HepG2 (cell line): ENCODE measurements around the gene TLR5. TPM values are rescaled to one million over a fixed set of nuclear protein-coding genes. Genes with fewer than 3 reads are reported as not detected.
A peak's percentile ranks its signal among the peaks of the same experiment; 100 is the strongest.

Experiments
- ASH2L ChIP-seq: fragments of 300-600, 200-600 bp; sonication (generic); IDR thresholded peaks from 2 replicates; pipeline ENCODE4 v1.7.0; 2017; ENCODE audit warnings: low read depth, mild to moderate bottlenecking, moderate library complexity, mixed read lengths, low read length; ENCODE audit not compliant: insufficient read length
- ATF1 ChIP-seq: IDR thresholded peaks from 2 replicates; pipeline ENCODE4 v1.6.1; 2016; ENCODE audit warnings: mild to moderate bottlenecking, control low read depth
- DNMT3B ChIP-seq: conservative IDR thresholded peaks from 2 replicates; pipeline ENCODE4 v1.6.1; 2016; ENCODE audit warnings: missing biosample characterization, control low read depth
- HBP1 ChIP-seq: IDR thresholded peaks from 2 replicates; pipeline ENCODE4 v1.6.1; 2016; ENCODE audit warnings: low read depth, control low read depth
- KLF9 ChIP-seq: IDR thresholded peaks from 2 replicates; pipeline ENCODE4 v1.6.1; 2016; ENCODE audit warnings: low read depth
- MXD4 ChIP-seq: IDR thresholded peaks from 2 replicates; pipeline ENCODE4 v1.6.1; 2016; ENCODE audit warnings: mild to moderate bottlenecking, missing biosample characterization, missing genetic modification reagents
- MYPOP ChIP-seq: sonication (generic); formaldehyde crosslinking; IDR thresholded peaks from 2 replicates; pipeline ENCODE4 v1.8.1; 2023; ENCODE audit warnings: mild to moderate bottlenecking, moderate library complexity, missing genetic modification reagents
- MZF1 ChIP-seq: sonication (generic); formaldehyde crosslinking; IDR thresholded peaks from 2 replicates; pipeline ENCODE4 v1.8.1; 2023; ENCODE audit warnings: mild to moderate bottlenecking, missing genetic modification reagents, borderline replicate concordance
- PAF1 ChIP-seq: IDR thresholded peaks from 2 replicates; pipeline ENCODE4 v1.6.1; 2016; ENCODE audit warnings: missing genetic modification reagents, missing compliant biosample characterization
- PLSCR1 ChIP-seq: sonication (generic); formaldehyde crosslinking; IDR thresholded peaks from 2 replicates; pipeline ENCODE4 v1.5.0; 2020; ENCODE audit warnings: missing genetic modification reagents, mild to moderate bottlenecking, borderline replicate concordance
- RFX1 ChIP-seq: fragments of 450-650 bp; IDR thresholded peaks from 2 replicates; pipeline ENCODE4 v1.6.1; 2017
- SRSF9 ChIP-seq: fragments of 200-400 bp; formaldehyde crosslinking; IDR thresholded peaks from 2 replicates; pipeline ENCODE4 v1.6.1; 2018; ENCODE audit warnings: borderline replicate concordance, mild to moderate bottlenecking, low read depth, low read length; ENCODE audit not compliant: insufficient read depth, poor library complexity, severe bottlenecking
- TAF15 ChIP-seq: fragments of 200-400 bp; formaldehyde crosslinking; IDR thresholded peaks from one replicate; pipeline ENCODE4 v1.6.1; 2018; ENCODE audit warnings: mild to moderate bottlenecking, low read depth, low read length; ENCODE audit not compliant: poor library complexity, severe bottlenecking
- THAP11 ChIP-seq: IDR thresholded peaks from 2 replicates; pipeline ENCODE4 v1.6.1; 2016; ENCODE audit warnings: missing biosample characterization, missing genetic modification reagents
- ZFP36L2 ChIP-seq: sonication (generic); formaldehyde crosslinking; IDR thresholded peaks from 2 replicates; pipeline ENCODE4 v1.4.0; 2020; ENCODE audit warnings: missing genetic modification reagents
- ZMYM4 ChIP-seq: sonication (generic); formaldehyde crosslinking; IDR thresholded peaks from 2 replicates; pipeline ENCODE4 v1.8.1; 2023; ENCODE audit warnings: mild to moderate bottlenecking, missing genetic modification reagents
- ZNF232 ChIP-seq: sonication (generic); formaldehyde crosslinking; IDR thresholded peaks from 2 replicates; pipeline ENCODE4 v1.4.0; 2020; ENCODE audit warnings: missing genetic modification reagents, borderline replicate concordance
- ZNF530 ChIP-seq: sonication (generic); formaldehyde crosslinking; IDR thresholded peaks from 2 replicates; pipeline ENCODE4 v1.5.0; 2020; ENCODE audit warnings: low read depth, mild to moderate bottlenecking, missing genetic modification reagents
- ZNF547 ChIP-seq: sonication (generic); formaldehyde crosslinking; IDR thresholded peaks from 2 replicates; pipeline ENCODE4 v1.5.1; 2020; ENCODE audit warnings: mild to moderate bottlenecking, missing genetic modification reagents
- ZNF580 ChIP-seq: IDR thresholded peaks from 2 replicates; pipeline ENCODE4 v1.6.1; 2016; ENCODE audit warnings: low read depth, borderline replicate concordance
- ZNF616 ChIP-seq: sonication (generic); formaldehyde crosslinking; IDR thresholded peaks from 2 replicates; pipeline ENCODE4 v1.5.0; 2020; ENCODE audit warnings: low read depth, mild to moderate bottlenecking, missing genetic modification reagents
- ZNF781 ChIP-seq: sonication (generic); formaldehyde crosslinking; IDR thresholded peaks from 2 replicates; pipeline ENCODE4 v1.5.1; 2020; ENCODE audit warnings: borderline replicate concordance, mild to moderate bottlenecking, missing genetic modification reagents; ENCODE audit errors: not compliant biosample characterization
- ZNF788 ChIP-seq: sonication (generic); formaldehyde crosslinking; IDR thresholded peaks from 2 replicates; pipeline ENCODE4 v1.5.0; 2020; ENCODE audit warnings: mild to moderate bottlenecking, missing genetic modification reagents, borderline replicate concordance
- ZNF800 ChIP-seq: sonication (generic); formaldehyde crosslinking; IDR thresholded peaks from 2 replicates; pipeline ENCODE4 v1.4.0; 2020; ENCODE audit warnings: missing genetic modification reagents
- ZSCAN25 ChIP-seq: sonication (generic); formaldehyde crosslinking; IDR thresholded peaks from 2 replicates; pipeline ENCODE4 v1.8.0; 2022; ENCODE audit warnings: mild to moderate bottlenecking, missing genetic modification reagents
- polyA plus RNA-seq, 8 experiments: library from polyadenylated mRNA; depleted of rRNA in 3 of 8; stranded (reverse) in 7 of 8; unstranded in 1 of 8; fragments of >200 nt; fragmentation: Illumina TruSeq in 4 of 8; extraction: Trizol in 4 of 8; gene quantifications; 2 replicates each; pipeline versions ENCODE4 v1.2.1 to v1.2.3, GENCODE V29; 2011 to 2016; ENCODE audit warnings: low read depth in 4 of 8, missing spikeins in 1 of 8, mixed read lengths in 1 of 8; ENCODE audit not compliant: insufficient read depth in 1 of 8
- total RNA-seq, 5 experiments: library from RNA; depleted of rRNA; stranded (reverse); fragments of >200 nt; fragmentation: Illumina TruSeq; extraction: Trizol; gene quantifications; 2 replicates each; pipeline ENCODE4 v1.2.3, GENCODE V29; 2016; ENCODE audit warnings: low read depth in 1 of 5

Gene TLR5
- total and polyA plus RNA-seq, 2 of the 13 experiments (the other 11 are each of a cell fraction or from before 2014, with no cell fraction given), result not detected

GRCh38 chr1:223081181-223081994 lies 61.7 kb downstream of the TLR5 start (continued):
- TF ChIP-seq THAP11 (CRISPR knock-in tag) (no peak), MZF1 (no peak), ZMYM4 (CRISPR knock-in tag) (peak; percentile 49; the same call in 1 of the 2 replicates), PLSCR1 (CRISPR knock-in tag) (no peak), ZNF781 (CRISPR knock-in tag) (peak; percentile 37), RFX1 (no peak), ZSCAN25 (peak; percentile 47; the same call in 1 of the 2 replicates), ZNF232 (CRISPR knock-in tag) (no peak), HBP1 (CRISPR knock-in tag) (no peak), ZNF547 (CRISPR knock-in tag) (peak; percentile 63; the same call in 1 of the 2 replicates), MYPOP (CRISPR knock-in tag) (peak; percentile 40), DNMT3B (no peak), ZNF580 (peak; percentile 67; the same call in 1 of the 2 replicates), PAF1 (CRISPR knock-in tag) (no peak), ZNF800 (0 out of 2 replicates have a peak, but pooled peaks have one; percentile 50), ASH2L (no peak), MXD4 (CRISPR knock-in tag) (no peak), ZFP36L2 (CRISPR knock-in tag) (no peak), ATF1 (CRISPR knock-in tag) (no peak), KLF9 (no peak), ZNF788 (peak; percentile 30; the same call in 1 of the 2 replicates), TAF15 (no peak), ZNF530 (no peak), SRSF9 (no peak), ZNF616 (no peak)
